Ascending aorta (tissue), 2 donors: Measurements from ENCODE around the gene RRP8. TPM values are rescaled to one million over a fixed set of nuclear protein-coding genes. Genes with fewer than 3 reads are reported as not detected.

ENCODE experiments used
- DNase-seq, 2 donors: peaks; one replicate each; pipeline ENCODE4 v3.0.0-alpha.2; 2019; ENCODE audit warnings: low spot score in 2 of 2
- H3K27ac ChIP-seq, 2 donors: fragments of 200-600 bp; sonication (generic); one replicate each; pipeline ENCODE4 v1.5.1; 2016 to 2017; ENCODE audit warnings: mild to moderate bottlenecking in 1 of 2
- H3K27me3 ChIP-seq: fragments of 200-600 bp; sonication (generic); one replicate; pipeline ENCODE4 v1.5.1; 2017
- H3K36me3 ChIP-seq, 2 donors: fragments of 200-600 bp; sonication (generic); one replicate each; pipeline ENCODE4 v1.5.1; 2016
- H3K4me1 ChIP-seq, 2 donors: fragments of 200-600 bp; sonication (generic); one replicate each; pipeline ENCODE4 v1.5.1; 2016 to 2017; ENCODE audit warnings: mild to moderate bottlenecking in 1 of 2
- H3K4me3 ChIP-seq, 2 donors: fragments of 200-600 bp; sonication (generic); one replicate each; pipeline ENCODE4 v1.5.1; 2016 to 2017; ENCODE audit warnings: mild to moderate bottlenecking in 1 of 2
- H3K9me3 ChIP-seq, 2 donors: fragments of 200-600 bp; sonication (generic); one replicate each; pipeline ENCODE4 v1.5.1; 2016
- CTCF ChIP-seq, 3 experiments: fragments of 200-600 bp in 2 of 3; fragments of 450-650 bp in 1 of 3; sonication (generic) in 2 of 3; IDR thresholded peaks; one replicate each; pipeline ENCODE4 v1.5.1; 2016 to 2019; ENCODE audit warnings: antibody characterized with exemption in 3 of 3, mild to moderate bottlenecking in 1 of 3, moderate library complexity in 1 of 3
- intact Hi-C: fragments of 100-400 bp; cut with DNase I; formaldehyde crosslinking; loops from one replicate; pipeline ENCODE4 v1.15.1; 2023
- total RNA-seq: library from RNA; depleted of rRNA; stranded (reverse); fragments of >200 nt; gene quantifications from one replicate; pipeline ENCODE4 v1.1.0, GENCODE V29; 2016

RRP8 gene
- total RNA-seq, 1 donor from 2014 or later: 9.2 TPM

GRCh38 chr11:6632116-6633073 is 29.0 kb upstream of the RRP8 start:
- DNase-seq: no peak
- Histone ChIP-seq H3K4me1 (peaks cover 3 to 18% of the 10 kb centered on the region in 2 donors), H3K27ac (no peak overlapping the region), H3K9me3 (no peaks in the 10 kb centered on the region), H3K27me3 (no peaks in the 10 kb centered on the region), H3K36me3 (peaks cover 54 to 56% of the 10 kb centered on the region in 2 donors), H3K4me3 (no peak overlapping the region)
- intact Hi-C loops: no loop called here
- TF ChIP-seq CTCF (IDR thresholded peaks at IDR 0.05): no peak

- Histone ChIP-seq H3K36me3 (peaks cover 64 to 66% of the 10 kb centered on the region in 2 donors), H3K27me3 (no peaks in the 10 kb centered on the region), H3K4me1 (peaks cover 3 to 10% of the 10 kb centered on the region in 2 donors), H3K27ac (no peak overlapping the region), H3K9me3 (no peaks in the 10 kb centered on the region), H3K4me3 (no peak overlapping the region)
- TF ChIP-seq CTCF (IDR thresholded peaks at IDR 0.05): no peak
- intact Hi-C loops: no loop called here
- DNase-seq: no peak
Measured at GRCh38 chr11:6631361-6631890, 28.0 kb upstream of the RRP8 start.

GRCh38 chr11:6630632-6631291 is 27.3 kb upstream of the RRP8 start:
- no peak for DNase-seq
- H3K27me3 ChIP-seq: no peaks in the 10 kb centered on the region
- H3K36me3 ChIP-seq: peaks cover 70 to 72% of the 10 kb centered on the region in 2 donors
- peaks cover 3 to 7% of the 10 kb centered on the region in 2 donors for H3K4me1 ChIP-seq
- intact Hi-C loops: no loop called here
- no peak overlapping the region for H3K4me3 ChIP-seq
- no peak overlapping the region for H3K27ac ChIP-seq
- no peak for TF ChIP-seq CTCF (IDR thresholded peaks at IDR 0.05)
- H3K9me3 ChIP-seq: no peaks in the 10 kb centered on the region

- H3K4me1 ChIP-seq: peaks cover 0 to 2% of the 10 kb centered on the region in 2 donors
- TF ChIP-seq CTCF (IDR thresholded peaks at IDR 0.05): no peak
- no peak for DNase-seq
- H3K36me3 ChIP-seq: peaks cover 77 to 79% of the 10 kb centered on the region in 2 donors
- intact Hi-C loops: no loop called here
- H3K4me3 ChIP-seq: no peak overlapping the region
- no peak overlapping the region for H3K27ac ChIP-seq
- no peaks in the 10 kb centered on the region for H3K27me3 ChIP-seq
- H3K9me3 ChIP-seq: no peaks in the 10 kb centered on the region
Measured at GRCh38 chr11:6629892-6630631, 26.6 kb upstream of the RRP8 start.

- no peak for TF ChIP-seq CTCF (IDR thresholded peaks at IDR 0.05)
- intact Hi-C loops: no loop called here
- no peak overlapping the region for H3K27ac ChIP-seq
- no peak overlapping the region for H3K4me3 ChIP-seq
- H3K36me3 ChIP-seq: peaks cover 83 to 85% of the 10 kb centered on the region in 2 donors
- no peaks in the 10 kb centered on the region for H3K4me1 ChIP-seq
- no peak for DNase-seq
- no peaks in the 10 kb centered on the region for H3K9me3 ChIP-seq
- no peaks in the 10 kb centered on the region for H3K27me3 ChIP-seq
Measured at GRCh38 chr11:6629573-6629891, 26.1 kb upstream of the RRP8 start.
